Subcutaneous abdominal adipose tissue (tissue), 5 donors: ENCODE data around the gene FGD3.

Source experiments
- H3K27ac ChIP-seq: one replicate; pipeline ENCODE4 v1.7.0; 2013; ENCODE audit warnings: low read depth, mild to moderate bottlenecking, inconsistent platforms, low read length, moderate library complexity
- H3K27me3 ChIP-seq, 5 donors: one replicate each; pipeline ENCODE4 v1.7.0; 2013; ENCODE audit warnings: low read length in 5 of 5, inconsistent platforms in 1 of 5; ENCODE audit not compliant: control insufficient read depth in 5 of 5, insufficient read depth in 4 of 5
- H3K36me3 ChIP-seq, 5 donors: one replicate each; pipeline ENCODE4 v1.7.0; 2013; ENCODE audit warnings: low read length in 5 of 5; ENCODE audit not compliant: control insufficient read depth in 5 of 5, insufficient read depth in 5 of 5
- H3K4me1 ChIP-seq, 5 donors: one replicate each; pipeline ENCODE4 v1.7.0; 2013; ENCODE audit warnings: low read length in 5 of 5, mild to moderate bottlenecking in 3 of 5, moderate library complexity in 1 of 5; ENCODE audit not compliant: control insufficient read depth in 5 of 5, insufficient read depth in 5 of 5
- H3K4me3 ChIP-seq, 5 donors: one replicate each; pipeline ENCODE4 v1.7.0; 2013; ENCODE audit warnings: low read length in 5 of 5, low read depth in 1 of 5
- H3K9ac ChIP-seq, 5 donors: one replicate each; pipeline ENCODE4 v1.7.0; 2013; ENCODE audit warnings: low read length in 5 of 5, mild to moderate bottlenecking in 4 of 5, moderate library complexity in 3 of 5
- H3K9me3 ChIP-seq, 5 donors: one replicate each; pipeline ENCODE4 v1.7.0; 2013; ENCODE audit warnings: low read length in 5 of 5; ENCODE audit not compliant: control insufficient read depth in 5 of 5
- donor health status: healthy.
- donor health status: healthy.
- donor health status: healthy.
- donor health status: healthy.
- donor health status: healthy.

FGD3 gene

GRCh38 chr9:93004561-93004960 lies 57.2 kb downstream of the FGD3 start:
- no peak overlapping the region for H3K4me3 ChIP-seq
- H3K36me3 ChIP-seq: peaks cover 0 to 21% (median 2%) of the 10 kb centered on the region in 5 donors

GRCh38 chr9:93005876-93006275 lies 58.6 kb downstream of the FGD3 start:
- H3K9ac ChIP-seq: no peak overlapping the region
- no peak overlapping the region for H3K27ac ChIP-seq
- peaks cover 0 to 25% (median 3%) of the 10 kb centered on the region in 5 donors for H3K36me3 ChIP-seq
- H3K9me3 ChIP-seq: no peaks in the 10 kb centered on the region
- H3K4me3 ChIP-seq: no peak overlapping the region
- H3K4me1 ChIP-seq: peaks cover 0 to 9% (median 4%) of the 10 kb centered on the region in 5 donors
- peaks cover 0 to 9% (median 0%) of the 10 kb centered on the region in 5 donors for H3K27me3 ChIP-seq

More at GRCh38 chr9:93004561-93004960, 57.2 kb downstream of the FGD3 start:
- H3K4me1 ChIP-seq: peaks cover 0 to 9% (median 4%) of the 10 kb centered on the region in 5 donors
- no peak overlapping the region for H3K27ac ChIP-seq
- H3K9ac ChIP-seq: no peak overlapping the region
- no peaks in the 10 kb centered on the region for H3K9me3 ChIP-seq
- H3K27me3 ChIP-seq: peaks cover 0 to 6% (median 0%) of the 10 kb centered on the region in 5 donors

DNA sequence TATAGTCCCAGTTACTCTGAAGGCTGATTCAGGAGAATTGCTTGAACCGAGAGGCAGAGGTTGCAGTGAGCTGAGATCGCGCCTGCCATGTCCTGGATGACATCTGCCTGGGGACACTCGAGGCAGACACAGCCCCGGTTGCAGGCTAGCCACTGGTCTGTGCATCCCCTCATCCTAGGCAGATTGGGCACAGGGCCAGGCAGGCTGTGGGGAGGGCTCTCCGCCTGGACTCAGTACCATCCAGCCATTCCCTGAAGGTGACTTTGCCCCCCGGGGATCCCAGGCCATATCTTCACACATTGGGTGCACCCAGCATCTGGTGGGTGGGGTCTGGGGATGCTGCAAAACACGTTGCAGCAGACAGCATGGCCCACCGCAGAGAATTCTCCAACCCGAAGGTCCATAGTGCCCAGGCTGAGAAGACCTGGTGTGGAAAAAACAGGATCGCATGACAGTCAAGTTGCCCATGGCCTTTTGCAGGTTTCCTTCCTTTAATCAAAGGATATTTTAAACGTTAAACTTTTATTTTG lies 60.3 kb downstream of the FGD3 start:
- H3K9me3 ChIP-seq: no peaks in the 10 kb centered on the region

DNA sequence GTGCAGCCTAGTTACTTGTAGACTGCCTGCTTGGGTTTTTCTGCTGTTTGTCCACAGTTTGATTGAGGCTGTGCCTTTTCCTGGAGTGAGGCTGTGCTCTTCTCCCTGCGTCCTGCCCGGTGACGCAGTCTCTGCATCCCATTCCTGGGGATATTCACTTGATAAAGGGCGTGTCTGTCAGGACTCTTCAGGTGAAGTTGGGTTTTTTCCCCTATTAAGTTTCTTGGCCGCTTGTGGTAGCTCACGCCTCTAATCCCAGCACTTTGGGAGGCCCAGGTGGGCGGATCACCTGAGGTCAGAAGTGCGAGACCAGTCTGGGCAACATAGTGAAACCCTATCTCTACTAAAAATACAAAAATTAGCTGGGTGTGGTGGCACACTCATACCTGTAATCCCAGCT lies 61.1 kb downstream of the FGD3 start:
- Histone ChIP-seq H3K9ac (no peak overlapping the region), H3K36me3 (peaks cover 0 to 32% (median 5%) of the 10 kb centered on the region in 5 donors), H3K27me3 (peaks cover 0 to 10% (median 0%) of the 10 kb centered on the region in 5 donors)

More for the DNA sequence above, 60.3 kb downstream of the FGD3 start:
- Histone ChIP-seq H3K36me3 (peaks cover 0 to 27% (median 3%) of the 10 kb centered on the region in 5 donors), H3K9ac (no peak overlapping the region), H3K4me3 (no peak overlapping the region), H3K27ac (no peak overlapping the region), H3K4me1 (peaks cover 0 to 9% (median 4%) of the 10 kb centered on the region in 5 donors), H3K27me3 (peaks cover 0 to 8% (median 0%) of the 10 kb centered on the region in 5 donors)

GRCh38 chr9:93009337-93010015 lies 62.2 kb downstream of the FGD3 start:
- H3K9me3 ChIP-seq: no peaks in the 10 kb centered on the region
- H3K9ac ChIP-seq: no peak overlapping the region
- no peak overlapping the region for H3K4me3 ChIP-seq
- H3K36me3 ChIP-seq: peaks cover 0 to 39% (median 5%) of the 10 kb centered on the region in 5 donors
- no peaks in the 10 kb centered on the region for H3K4me1 ChIP-seq
- H3K27ac ChIP-seq: no peak overlapping the region
- peaks cover 0 to 10% (median 0%) of the 10 kb centered on the region in 5 donors for H3K27me3 ChIP-seq

More for the DNA sequence above, 61.1 kb downstream of the FGD3 start:
- H3K27ac ChIP-seq: no peak overlapping the region
- H3K4me1 ChIP-seq: peaks cover 0 to 9% (median 4%) of the 10 kb centered on the region in 5 donors
- no peak overlapping the region for H3K4me3 ChIP-seq
- no peaks in the 10 kb centered on the region for H3K9me3 ChIP-seq

DNA sequence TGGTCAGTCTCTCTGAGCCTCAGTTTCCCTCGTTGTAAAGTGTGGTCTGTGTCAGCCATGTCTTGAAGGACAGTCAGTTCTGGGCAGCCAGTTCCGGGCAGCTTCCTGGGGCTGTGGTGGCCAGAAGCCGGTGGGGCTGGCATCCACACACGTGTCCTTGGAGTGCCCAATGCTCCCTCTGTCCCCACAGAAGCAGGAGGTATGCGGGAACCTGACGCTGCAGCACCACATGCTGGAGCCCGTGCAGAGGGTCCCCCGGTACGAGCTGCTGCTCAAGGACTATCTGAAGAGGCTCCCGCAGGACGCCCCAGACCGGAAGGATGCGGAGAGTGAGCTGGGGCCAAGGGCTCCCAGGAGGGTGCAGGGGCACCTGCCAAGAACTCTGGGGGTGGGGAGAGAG lies 62.7 kb downstream of the FGD3 start:
- Histone ChIP-seq H3K4me3 (no peak overlapping the region), H3K4me1 (no peaks in the 10 kb centered on the region), H3K9ac (no peak overlapping the region), H3K36me3 (peaks cover 0 to 39% (median 5%) of the 10 kb centered on the region in 5 donors), H3K27ac (no peak overlapping the region), H3K27me3 (peaks cover 0 to 10% (median 0%) of the 10 kb centered on the region in 5 donors), H3K9me3 (no peaks in the 10 kb centered on the region)

DNA sequence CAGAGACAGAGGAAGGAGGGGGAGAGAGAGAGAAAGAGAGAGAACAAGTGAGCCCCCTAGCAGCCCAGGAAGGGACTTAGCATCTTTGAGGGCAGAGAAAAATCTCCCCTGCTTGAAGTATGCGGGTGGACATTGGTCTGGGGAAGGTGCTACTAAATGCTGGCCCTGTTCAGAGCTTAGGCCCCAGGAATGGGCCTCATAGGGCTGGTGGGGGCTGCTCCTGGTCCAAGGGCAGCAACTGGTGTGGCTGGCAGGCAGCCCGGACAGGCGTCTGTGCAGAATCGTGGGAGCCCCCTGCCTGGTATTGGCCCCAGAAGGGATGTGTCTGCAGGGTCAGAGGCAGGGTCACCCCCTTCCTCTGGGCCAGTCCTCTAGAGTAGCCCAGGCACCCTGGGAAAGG lies 63.4 kb downstream of the FGD3 start:
- Histone ChIP-seq H3K9me3 (no peaks in the 10 kb centered on the region), H3K9ac (no peak overlapping the region), H3K4me3 (no peak overlapping the region), H3K27me3 (peaks cover 0 to 11% (median 0%) of the 10 kb centered on the region in 5 donors), H3K27ac (no peak overlapping the region), H3K36me3 (peaks cover 0 to 38% (median 5%) of the 10 kb centered on the region in 5 donors), H3K4me1 (no peaks in the 10 kb centered on the region)

DNA sequence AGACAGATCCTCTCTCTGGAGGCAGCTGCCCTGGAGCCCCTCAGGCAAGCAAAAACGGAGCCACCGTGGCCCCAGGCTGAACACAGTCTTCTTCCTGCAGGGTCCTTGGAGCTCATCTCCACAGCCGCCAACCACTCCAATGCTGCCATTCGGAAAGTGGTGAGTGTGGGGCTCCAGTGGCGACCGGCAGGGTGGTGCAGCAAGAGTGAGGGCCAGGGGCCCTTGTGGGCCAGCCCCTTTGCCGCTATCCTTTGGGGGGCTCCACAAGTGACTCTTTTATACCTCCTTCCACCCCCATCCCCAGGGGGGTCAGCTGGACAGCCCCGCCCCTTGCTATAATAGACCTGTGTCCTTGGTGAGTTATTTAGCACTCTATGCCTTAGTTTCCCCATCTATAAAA lies 63.8 kb downstream of the FGD3 start:
- H3K27me3 ChIP-seq: peaks cover 0 to 12% (median 0%) of the 10 kb centered on the region in 5 donors
- no peak overlapping the region for H3K27ac ChIP-seq
- H3K4me1 ChIP-seq: no peaks in the 10 kb centered on the region
- H3K36me3 ChIP-seq: peaks cover 0 to 38% (median 5%) of the 10 kb centered on the region in 5 donors
- H3K9me3 ChIP-seq: no peaks in the 10 kb centered on the region
- no peak overlapping the region for H3K9ac ChIP-seq
- H3K4me3 ChIP-seq: no peak overlapping the region

GRCh38 chr9:93012963-93013855 lies 65.9 kb downstream of the FGD3 start:
- peaks cover 0 to 36% (median 4%) of the 10 kb centered on the region in 5 donors for H3K36me3 ChIP-seq
- no peaks in the 10 kb centered on the region for H3K9me3 ChIP-seq
- no peak overlapping the region for H3K9ac ChIP-seq
- H3K4me3 ChIP-seq: no peak overlapping the region
- no peak overlapping the region for H3K27ac ChIP-seq
- H3K27me3 ChIP-seq: peaks cover 0 to 12% (median 0%) of the 10 kb centered on the region in 5 donors
- no peaks in the 10 kb centered on the region for H3K4me1 ChIP-seq
